HG03460 (cell line): ENCODE measurements around the gene KCNS3.
A peak's percentile ranks its signal among the peaks of the same experiment; 100 is the strongest.

ENCODE experiments used
- ATAC-seq: cut with Tn5 transposase; IDR thresholded peaks from one replicate; pipeline ENCODE4 v1.9.1; 2021; ENCODE audit not compliant: unreplicated experiment

The KCNS3 gene

GRCh38 chr2:17878281-17879136 lies at the start of gene KCNS3:
Gene KCNS3 (plus strand): TSS chr2:17878667. CDS start chr2:17931009, 52,342 bp downstream.
- peak; percentile 71 for ATAC-seq

- ATAC-seq: peak; percentile 82
Observed at GRCh38 chr2:17830053-17831034, 48.1 kb upstream of the KCNS3 start.

GRCh38 chr2:17835516-17835915 lies 43.0 kb upstream of the KCNS3 start:
- no peak for ATAC-seq

GRCh38 chr2:17839959-17840358 lies 38.5 kb upstream of the KCNS3 start:
- no peak for ATAC-seq

GRCh38 chr2:17843457-17843856 lies 35.0 kb upstream of the KCNS3 start:
- ATAC-seq: no peak

- no peak for ATAC-seq
Observed at GRCh38 chr2:17845806-17846205, 32.7 kb upstream of the KCNS3 start.

- ATAC-seq: no peak
Observed at GRCh38 chr2:17846676-17847075, 31.8 kb upstream of the KCNS3 start.

GRCh38 chr2:17847236-17847635 lies 31.2 kb upstream of the KCNS3 start:
- no peak for ATAC-seq

- ATAC-seq: no peak
Observed at GRCh38 chr2:17849275-17849674, 29.2 kb upstream of the KCNS3 start.

GRCh38 chr2:17850151-17850550 lies 28.3 kb upstream of the KCNS3 start:
- no peak for ATAC-seq

GRCh38 chr2:17851731-17852585 lies 26.5 kb upstream of the KCNS3 start:
- ATAC-seq: peak; percentile 84

GRCh38 chr2:17853799-17854198 lies 24.7 kb upstream of the KCNS3 start:
- ATAC-seq: no peak

GRCh38 chr2:17857021-17857420 lies 21.4 kb upstream of the KCNS3 start:
- ATAC-seq: no peak

GRCh38 chr2:17858064-17858463 lies 20.4 kb upstream of the KCNS3 start:
- ATAC-seq: no peak

GRCh38 chr2:17863539-17863938 lies 14.9 kb upstream of the KCNS3 start:
- ATAC-seq: no peak

GRCh38 chr2:17864676-17865075 lies 13.8 kb upstream of the KCNS3 start:
- ATAC-seq: no peak

GRCh38 chr2:17867133-17867532 lies 11.3 kb upstream of the KCNS3 start:
- no peak for ATAC-seq

GRCh38 chr2:17869128-17869527 lies 9.3 kb upstream of the KCNS3 start:
- no peak for ATAC-seq

- ATAC-seq: no peak
Observed at GRCh38 chr2:17871639-17872038, 6.8 kb upstream of the KCNS3 start.

- ATAC-seq: no peak
Observed at GRCh38 chr2:17873021-17873420, 5.4 kb upstream of the KCNS3 start.

- ATAC-seq: no peak
Observed at GRCh38 chr2:17876590-17876989, 1.9 kb upstream of the KCNS3 start.
